Measurements from ENCODE around the gene PLTP. TPM values are rescaled to one million over a fixed set of nuclear protein-coding genes. Genes with fewer than 3 reads are reported as not detected.

Gene PLTP
- total RNA-seq, 1 experiment from 2014 or later, result 0.37 TPM

DNA sequence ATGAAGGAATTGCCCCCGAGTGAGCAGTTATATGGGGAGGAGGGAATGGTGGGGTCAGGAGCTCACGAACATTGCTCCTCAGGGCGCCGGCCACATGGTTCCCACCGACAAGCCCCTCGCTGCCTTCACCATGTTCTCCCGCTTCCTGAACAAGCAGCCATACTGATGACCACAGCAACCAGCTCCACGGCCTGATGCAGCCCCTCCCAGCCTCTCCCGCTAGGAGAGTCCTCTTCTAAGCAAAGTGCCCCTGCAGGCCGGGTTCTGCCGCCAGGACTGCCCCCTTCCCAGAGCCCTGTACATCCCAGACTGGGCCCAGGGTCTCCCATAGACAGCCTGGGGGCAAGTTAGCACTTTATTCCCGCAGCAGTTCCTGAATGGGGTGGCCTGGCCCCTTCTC is 13.7 kb downstream of the PLTP start:
- CTCF ChIA-PET, result no interaction called here
- H3K27ac Mint-ChIP-seq (ENCODE audit: low read depth, unreplicated experiment), result no peak overlapping the region
- H3K4me1 Mint-ChIP-seq (ENCODE audit: insufficient read depth, unreplicated experiment), result no peaks in the 10 kb centered on the region
- BruUV-seq (replicated peaks), result TSS peak; percentile 54
- peaks cover 16% of the 10 kb centered on the region for H3K36me3 Mint-ChIP-seq (ENCODE audit: insufficient read depth, unreplicated experiment)
- no peak overlapping the region for H3K4me3 Mint-ChIP-seq (ENCODE audit: unreplicated experiment)
- POLR2A ChIA-PET, result interaction anchor here (1.3 to 2.2 kb wide), 2 partner anchors 9 to 17 kb away, joined by 3 to 7 read pairs; partner anchors contain the start of gene ZSWIM1
- intact Hi-C loops (cut with micrococcal nuclease), result no loop called here
- H3K27me3 Mint-ChIP-seq (ENCODE audit: insufficient read depth, unreplicated experiment), result no peaks in the 10 kb centered on the region
- no peaks in the 10 kb centered on the region for H3K9me3 Mint-ChIP-seq (ENCODE audit: unreplicated experiment)
- TF ChIP-seq, protein P1, sequence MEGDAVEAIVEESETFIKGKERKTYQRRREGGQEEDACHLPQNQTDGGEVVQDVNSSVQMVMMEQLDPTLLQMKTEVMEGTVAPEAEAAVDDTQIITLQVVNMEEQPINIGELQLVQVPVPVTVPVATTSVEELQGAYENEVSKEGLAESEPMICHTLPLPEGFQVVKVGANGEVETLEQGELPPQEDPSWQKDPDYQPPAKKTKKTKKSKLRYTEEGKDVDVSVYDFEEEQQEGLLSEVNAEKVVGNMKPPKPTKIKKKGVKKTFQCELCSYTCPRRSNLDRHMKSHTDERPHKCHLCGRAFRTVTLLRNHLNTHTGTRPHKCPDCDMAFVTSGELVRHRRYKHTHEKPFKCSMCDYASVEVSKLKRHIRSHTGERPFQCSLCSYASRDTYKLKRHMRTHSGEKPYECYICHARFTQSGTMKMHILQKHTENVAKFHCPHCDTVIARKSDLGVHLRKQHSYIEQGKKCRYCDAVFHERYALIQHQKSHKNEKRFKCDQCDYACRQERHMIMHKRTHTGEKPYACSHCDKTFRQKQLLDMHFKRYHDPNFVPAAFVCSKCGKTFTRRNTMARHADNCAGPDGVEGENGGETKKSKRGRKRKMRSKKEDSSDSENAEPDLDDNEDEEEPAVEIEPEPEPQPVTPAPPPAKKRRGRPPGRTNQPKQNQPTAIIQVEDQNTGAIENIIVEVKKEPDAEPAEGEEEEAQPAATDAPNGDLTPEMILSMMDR (IDR thresholded peaks at IDR 0.05; ENCODE audit: unreplicated experiment), result no peak
- no peak for DNase-seq (ENCODE audit: unreplicated experiment)

DNA sequence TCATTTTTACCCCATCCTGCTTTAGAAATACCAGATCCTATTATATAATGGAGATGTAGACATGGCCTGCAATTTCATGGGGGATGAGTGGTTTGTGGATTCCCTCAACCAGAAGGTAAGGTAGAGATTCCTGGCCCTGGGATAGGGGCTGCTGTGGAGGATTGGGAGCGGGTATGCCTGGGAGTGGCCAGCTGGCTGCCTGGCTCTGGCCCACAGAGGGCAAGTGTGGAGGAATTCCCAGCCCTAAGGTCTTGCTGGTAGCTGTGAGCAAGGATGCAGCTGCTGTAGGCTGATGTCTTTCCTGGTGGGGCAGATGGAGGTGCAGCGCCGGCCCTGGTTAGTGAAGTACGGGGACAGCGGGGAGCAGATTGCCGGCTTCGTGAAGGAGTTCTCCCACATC is 14.3 kb downstream of the PLTP start:
- Mint-ChIP-seq H3K4me1 (ENCODE audit: insufficient read depth, unreplicated experiment) (no peaks in the 10 kb centered on the region), H3K4me3 (ENCODE audit: unreplicated experiment) (no peak overlapping the region), H3K27ac (ENCODE audit: low read depth, unreplicated experiment) (no peak overlapping the region), H3K9me3 (ENCODE audit: unreplicated experiment) (no peaks in the 10 kb centered on the region), H3K36me3 (ENCODE audit: insufficient read depth, unreplicated experiment) (peaks cover 16% of the 10 kb centered on the region), H3K27me3 (ENCODE audit: insufficient read depth, unreplicated experiment) (no peaks in the 10 kb centered on the region)
- TF ChIP-seq, protein P1 (IDR thresholded peaks at IDR 0.05; ENCODE audit: unreplicated experiment), result no peak
- intact Hi-C loops (cut with micrococcal nuclease), result no loop called here
- BruUV-seq (replicated peaks), result no TSS peak
- ChIA-PET CTCF (interaction anchor here (0.7 kb wide), 1 partner anchor 578 kb away, joined by 3 read pairs; no protein-coding TSS in a partner anchor), POLR2A (interaction anchor here (2.2 kb wide), 1 partner anchor 16 kb away, joined by 7 read pairs; the partner anchor contains the start of gene ZSWIM1)
- no peak for DNase-seq (ENCODE audit: unreplicated experiment)

- POLR2A ChIA-PET, result no interaction called here
- TF ChIP-seq, protein P1 (IDR thresholded peaks at IDR 0.05; ENCODE audit: unreplicated experiment), result no peak
- DNase-seq (ENCODE audit: unreplicated experiment), result no peak
- intact Hi-C loops (cut with micrococcal nuclease), result no loop called here
- Mint-ChIP-seq H3K4me3 (ENCODE audit: unreplicated experiment) (no peak overlapping the region), H3K27me3 (ENCODE audit: insufficient read depth, unreplicated experiment) (no peaks in the 10 kb centered on the region), H3K27ac (ENCODE audit: low read depth, unreplicated experiment) (no peak overlapping the region), H3K36me3 (ENCODE audit: insufficient read depth, unreplicated experiment) (peaks cover 16% of the 10 kb centered on the region), H3K9me3 (ENCODE audit: unreplicated experiment) (no peaks in the 10 kb centered on the region), H3K4me1 (ENCODE audit: insufficient read depth, unreplicated experiment) (peaks cover 1% of the 10 kb centered on the region)
- CTCF ChIA-PET, result interaction anchor here (0.7 kb wide), 2 partner anchors 16 to 578 kb away, joined by 3 read pairs; no protein-coding TSS in a partner anchor
- no TSS peak for BruUV-seq (replicated peaks)
Measured at GRCh38 chr20:45897289-45897688, 14.7 kb downstream of the PLTP start.

DNA sequence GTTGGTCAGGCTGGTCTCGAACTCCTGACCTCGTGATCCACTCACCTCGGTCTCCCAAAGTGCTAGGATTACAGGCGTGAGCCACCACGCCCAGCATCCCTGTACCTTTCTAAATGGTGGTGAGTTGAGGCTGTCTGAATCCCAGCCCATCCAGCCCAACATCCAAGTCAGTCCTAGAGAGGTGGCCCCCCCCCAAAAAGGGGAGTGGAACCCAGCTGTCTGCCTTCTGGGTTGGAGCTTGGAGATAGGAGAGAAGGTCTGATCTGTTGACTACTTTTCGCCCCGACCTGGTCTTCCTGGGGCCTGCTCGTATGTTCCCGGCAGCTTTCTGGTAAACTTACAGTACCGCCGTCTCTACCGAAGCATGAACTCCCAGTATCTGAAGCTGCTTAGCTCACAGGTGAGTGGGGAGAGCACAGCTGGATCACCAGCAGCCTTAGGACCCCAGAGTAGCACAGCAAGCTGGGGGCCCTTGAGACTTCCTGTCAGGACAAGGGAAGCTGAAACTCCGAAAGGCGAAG is 15.3 kb downstream of the PLTP start:
- BruUV-seq (replicated peaks), result no TSS peak
- intact Hi-C loops (cut with micrococcal nuclease), result no loop called here
- POLR2A ChIA-PET, result no interaction called here
- Mint-ChIP-seq H3K9me3 (ENCODE audit: unreplicated experiment) (no peaks in the 10 kb centered on the region), H3K27me3 (ENCODE audit: insufficient read depth, unreplicated experiment) (no peaks in the 10 kb centered on the region), H3K4me3 (ENCODE audit: unreplicated experiment) (no peak overlapping the region), H3K27ac (ENCODE audit: low read depth, unreplicated experiment) (no peak overlapping the region), H3K4me1 (ENCODE audit: insufficient read depth, unreplicated experiment) (peaks cover 6% of the 10 kb centered on the region), H3K36me3 (ENCODE audit: insufficient read depth, unreplicated experiment) (peaks cover 16% of the 10 kb centered on the region)
- CTCF ChIA-PET, result interaction anchor here (0.6 to 0.7 kb wide), 2 partner anchors 15 to 21 kb away, joined by 3 read pairs; no protein-coding TSS in a partner anchor
- TF ChIP-seq, protein P1 (IDR thresholded peaks at IDR 0.05; ENCODE audit: unreplicated experiment), result no peak
- DNase-seq (ENCODE audit: unreplicated experiment), result no peak
